IPS-18a (cell line): ENCODE measurements around the gene ABCC6.
"Not testable (repeated sequence)": the region's sequence is repeated elsewhere in the genome, so short reads cannot be mapped to it uniquely, and the experiment has no call there.

ENCODE experiments used
- H3K27ac ChIP-seq: one replicate; pipeline ENCODE4 v1.5.1; 2013; ENCODE audit warnings: low read length
- H3K27me3 ChIP-seq: one replicate; pipeline ENCODE4 v1.6.1; 2013; ENCODE audit warnings: mild to moderate bottlenecking, low read length; ENCODE audit not compliant: control insufficient read depth, insufficient read depth
- H3K36me3 ChIP-seq: one replicate; pipeline ENCODE4 v1.6.1; 2013; ENCODE audit warnings: low read depth, low read length; ENCODE audit not compliant: control insufficient read depth
- H3K4me1 ChIP-seq: one replicate; pipeline ENCODE4 v1.6.1; 2013; ENCODE audit warnings: low read depth, low read length; ENCODE audit not compliant: control insufficient read depth
- H3K4me3 ChIP-seq: one replicate; pipeline ENCODE4 v1.5.1; 2013; ENCODE audit warnings: low read length
- H3K9ac ChIP-seq: one replicate; pipeline ENCODE4 v1.6.1; 2013; ENCODE audit warnings: mild to moderate bottlenecking, low read length, moderate library complexity
- H3K9me3 ChIP-seq: one replicate; pipeline ENCODE4 v1.6.1; 2013; ENCODE audit warnings: low read depth, low read length; ENCODE audit not compliant: control insufficient read depth

The ABCC6 gene

DNA sequence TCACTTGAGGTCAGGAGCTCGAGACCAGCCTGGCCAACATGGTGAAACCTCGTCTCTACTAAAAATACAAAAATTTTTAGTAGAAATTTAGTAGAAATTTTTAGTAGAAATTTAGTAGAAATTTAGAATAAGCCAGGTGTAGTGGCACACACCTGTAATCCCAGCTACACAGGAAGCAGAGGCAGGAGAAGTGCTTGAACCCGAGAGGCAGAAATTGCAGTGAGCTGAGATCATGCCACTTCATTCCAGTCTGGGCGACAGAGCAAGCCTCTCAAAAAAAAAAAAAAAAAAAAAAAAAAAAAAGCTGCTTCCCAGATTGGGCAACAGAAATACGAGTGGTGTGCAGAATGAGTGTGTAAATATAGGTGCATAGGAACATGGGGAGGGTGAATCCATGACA is 4.5 kb downstream of the ABCC6 start:
- H3K9ac ChIP-seq: not testable (repeated sequence)

DNA sequence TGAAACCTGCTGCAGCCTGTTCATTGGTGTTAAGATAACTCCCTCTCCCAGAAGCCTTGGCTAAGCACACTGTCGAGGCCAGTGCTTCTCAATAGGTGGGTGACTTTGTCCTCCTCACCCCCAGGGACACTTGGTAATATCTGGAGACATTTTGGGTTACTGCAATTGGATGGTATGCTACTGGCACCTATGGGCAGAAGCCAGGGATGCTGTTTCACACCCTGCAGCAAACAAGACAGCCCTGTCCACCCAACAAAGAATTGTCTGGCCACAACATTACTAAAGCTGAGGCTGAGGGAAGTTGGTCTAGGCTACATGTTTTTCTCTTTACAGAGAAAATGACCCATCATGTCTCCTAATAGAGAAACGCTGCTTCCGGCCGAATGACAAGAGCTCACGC is 4.9 kb downstream of the ABCC6 start:
- not testable (repeated sequence) for H3K36me3 ChIP-seq, H3K9me3 ChIP-seq, H3K27ac ChIP-seq

More for the DNA sequence above, 4.5 kb downstream of the ABCC6 start:
- not testable (repeated sequence) for H3K4me3 ChIP-seq, H3K9me3 ChIP-seq, H3K27me3 ChIP-seq, H3K27ac ChIP-seq, H3K36me3 ChIP-seq, H3K4me1 ChIP-seq

DNA sequence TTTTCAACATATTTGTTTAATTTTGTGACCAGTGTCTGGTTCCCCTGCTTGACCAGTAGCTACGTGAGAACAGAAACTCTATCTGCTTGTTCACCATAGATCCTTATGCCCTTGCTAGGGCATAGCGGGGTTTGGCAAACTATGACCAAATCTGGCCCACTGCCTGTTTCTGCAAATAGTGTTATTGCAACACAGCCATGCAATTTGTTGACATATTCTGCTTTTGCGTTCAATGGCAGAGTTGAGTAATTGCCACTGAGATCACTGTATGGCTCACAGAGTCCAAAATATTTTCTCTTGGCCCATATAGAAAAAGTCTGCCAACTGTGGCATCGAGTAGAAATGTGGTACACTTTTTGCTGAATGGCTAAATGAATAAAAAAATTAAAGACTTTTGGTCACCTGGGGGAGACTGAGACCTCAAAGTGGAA is 9.4 kb downstream of the ABCC6 start:
- H3K36me3 ChIP-seq, H3K27ac ChIP-seq, H3K9me3 ChIP-seq, H3K9ac ChIP-seq, H3K4me3 ChIP-seq, H3K4me1 ChIP-seq, H3K27me3 ChIP-seq: not testable (repeated sequence)

More for the DNA sequence above, 4.9 kb downstream of the ABCC6 start:
- H3K4me1 ChIP-seq, H3K9ac ChIP-seq, H3K4me3 ChIP-seq, H3K27me3 ChIP-seq: not testable (repeated sequence)

DNA sequence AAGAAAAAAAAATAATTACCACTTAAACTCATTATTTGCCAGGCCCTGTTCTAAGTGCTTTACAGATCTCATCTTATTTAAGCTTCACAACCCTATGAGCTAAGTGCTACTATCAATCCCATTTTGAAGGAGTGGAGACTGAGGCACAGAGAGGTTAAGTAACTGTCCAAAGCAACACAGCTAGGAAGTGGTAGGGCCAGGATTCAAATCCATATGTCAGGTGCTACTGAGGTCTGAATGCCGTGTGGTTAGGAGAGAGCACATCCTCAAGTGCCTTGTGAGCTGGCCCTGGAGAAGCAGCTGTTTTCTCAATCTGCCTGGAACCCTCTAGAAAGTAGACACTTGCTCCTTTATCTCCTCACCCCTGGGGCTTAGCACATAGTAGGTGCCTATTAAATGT is 11.9 kb downstream of the ABCC6 start:
- H3K36me3 ChIP-seq, H3K9ac ChIP-seq, H3K4me3 ChIP-seq, H3K9me3 ChIP-seq, H3K27ac ChIP-seq, H3K27me3 ChIP-seq, H3K4me1 ChIP-seq: not testable (repeated sequence)

DNA sequence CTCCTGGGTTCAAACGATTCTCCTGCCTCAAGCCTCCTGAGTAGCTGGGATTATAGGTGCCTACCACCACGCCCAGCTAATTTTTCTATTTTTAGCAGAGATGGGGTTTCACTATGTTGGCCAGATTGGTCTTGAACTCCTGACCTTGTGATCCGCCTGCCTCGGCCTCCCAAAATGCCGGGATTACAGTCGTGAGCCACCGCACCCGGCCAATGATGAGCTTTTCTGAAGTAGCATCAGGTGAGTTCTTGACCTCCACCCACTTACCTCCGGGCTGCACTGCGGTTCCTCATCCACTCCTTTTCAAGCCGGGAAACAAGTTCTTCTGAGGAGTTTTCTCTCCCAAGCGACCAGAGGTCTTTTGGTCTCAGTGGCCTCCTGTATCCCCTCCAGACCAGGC is 14.8 kb downstream of the ABCC6 start:
- not testable (repeated sequence) for H3K9me3 ChIP-seq, H3K27ac ChIP-seq, H3K9ac ChIP-seq, H3K4me1 ChIP-seq, H3K36me3 ChIP-seq, H3K4me3 ChIP-seq, H3K27me3 ChIP-seq

DNA sequence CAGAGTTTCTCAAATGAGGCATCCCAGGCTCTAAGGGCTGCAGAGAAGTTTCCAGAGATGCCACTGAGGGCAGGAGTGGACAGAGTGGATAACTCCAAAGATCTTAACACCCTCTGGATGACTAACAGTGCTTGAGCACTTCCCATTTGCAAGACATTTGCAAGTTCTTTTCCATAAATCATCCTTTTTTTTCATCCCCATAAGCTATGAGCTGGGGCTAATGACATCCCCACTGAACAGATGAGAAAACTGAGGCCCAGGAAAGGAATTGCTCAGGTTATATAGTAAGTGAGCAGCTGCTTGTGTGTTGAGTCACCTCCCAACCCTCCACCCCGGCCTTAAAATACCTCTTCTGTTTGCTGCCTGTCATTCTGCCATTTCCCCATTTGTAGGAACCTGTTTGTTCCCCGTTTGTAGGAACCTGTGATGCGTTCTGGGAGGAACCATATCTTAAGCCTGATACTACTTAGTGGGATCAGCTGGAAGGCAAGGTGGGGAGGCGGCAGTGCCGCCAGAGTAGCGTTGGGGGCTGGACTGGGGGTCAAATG is 15.4 kb downstream of the ABCC6 start:
- not testable (repeated sequence) for H3K9ac ChIP-seq, H3K4me1 ChIP-seq, H3K4me3 ChIP-seq, H3K27me3 ChIP-seq, H3K27ac ChIP-seq, H3K36me3 ChIP-seq, H3K9me3 ChIP-seq

DNA sequence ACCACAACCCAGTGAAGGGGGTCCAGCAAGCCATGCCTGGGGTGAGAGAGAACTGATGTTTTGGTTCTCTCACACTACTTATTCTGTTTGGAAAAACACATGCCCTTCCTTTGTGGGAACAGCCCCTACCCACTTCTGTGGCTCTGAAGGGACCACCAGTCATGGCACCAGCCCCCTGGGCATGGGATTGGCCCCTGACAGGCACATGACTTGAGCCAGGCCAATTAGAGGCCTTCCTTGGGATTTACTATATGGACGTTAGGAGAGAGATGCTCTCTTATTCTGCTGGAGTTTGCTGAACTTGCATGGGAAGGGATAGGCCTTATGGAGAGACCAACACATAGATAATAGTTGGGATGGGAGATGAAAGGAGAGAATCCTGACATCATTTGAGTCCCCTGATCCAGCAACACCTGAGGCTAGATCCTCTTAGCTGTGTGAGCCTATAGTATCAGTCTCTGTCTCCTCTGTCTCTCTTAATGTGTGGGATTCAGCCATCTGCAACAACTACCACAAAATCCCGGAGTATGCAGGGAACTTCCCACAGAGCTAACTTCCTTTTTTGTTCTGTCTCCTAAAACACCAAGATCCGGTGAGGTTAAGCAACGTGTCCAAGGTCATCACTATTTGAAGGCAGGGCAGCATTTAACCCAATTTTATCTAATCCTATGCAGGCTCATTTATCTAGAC is 16.1 kb downstream of the ABCC6 start:
- H3K4me1 ChIP-seq, H3K27ac ChIP-seq, H3K9ac ChIP-seq, H3K27me3 ChIP-seq, H3K9me3 ChIP-seq, H3K36me3 ChIP-seq, H3K4me3 ChIP-seq: not testable (repeated sequence)

DNA sequence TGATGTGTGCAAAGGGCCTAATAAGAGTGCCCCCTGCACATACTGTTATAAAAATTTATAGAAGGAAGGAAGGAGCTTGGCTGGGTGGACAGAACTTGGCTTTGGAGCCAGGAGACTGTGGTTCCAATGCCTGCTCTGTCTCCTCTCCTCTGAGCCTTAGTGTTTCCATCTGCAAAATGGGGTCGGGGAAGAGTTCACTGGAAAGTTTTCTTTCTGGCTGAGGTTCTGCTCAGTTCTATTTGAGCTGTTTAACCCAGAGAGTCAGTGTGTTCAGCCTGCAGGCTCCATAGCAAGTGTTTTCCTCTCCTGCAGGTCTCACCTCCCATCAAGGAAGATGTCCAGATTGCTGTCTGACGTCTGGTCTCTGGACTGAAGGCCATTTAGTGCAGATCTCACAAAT is 17.4 kb downstream of the ABCC6 start:
- H3K9ac ChIP-seq, H3K4me1 ChIP-seq, H3K36me3 ChIP-seq, H3K9me3 ChIP-seq, H3K4me3 ChIP-seq, H3K27ac ChIP-seq, H3K27me3 ChIP-seq: not testable (repeated sequence)

DNA sequence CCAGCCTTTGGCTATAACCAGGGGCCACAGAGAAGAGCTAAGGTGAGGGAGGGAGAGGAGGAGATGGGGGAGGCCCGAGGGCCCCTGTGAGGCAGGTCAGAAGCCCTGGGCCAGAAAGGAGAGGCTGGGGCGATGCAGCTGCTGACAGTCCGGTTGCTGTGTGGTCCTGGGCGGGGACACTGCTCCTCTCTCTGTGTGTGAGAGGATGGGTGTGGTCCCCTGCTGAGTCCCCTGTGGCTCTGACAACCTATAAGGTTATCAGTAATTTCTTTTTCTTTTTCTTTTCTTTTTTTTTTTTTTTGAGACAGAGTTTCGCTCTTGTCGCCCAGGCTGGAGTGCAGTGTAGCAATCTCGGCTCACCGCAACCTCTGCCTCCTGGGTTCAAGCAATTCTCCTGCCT is 18.7 kb downstream of the ABCC6 start:
- H3K4me1 ChIP-seq: not testable (repeated sequence)

DNA sequence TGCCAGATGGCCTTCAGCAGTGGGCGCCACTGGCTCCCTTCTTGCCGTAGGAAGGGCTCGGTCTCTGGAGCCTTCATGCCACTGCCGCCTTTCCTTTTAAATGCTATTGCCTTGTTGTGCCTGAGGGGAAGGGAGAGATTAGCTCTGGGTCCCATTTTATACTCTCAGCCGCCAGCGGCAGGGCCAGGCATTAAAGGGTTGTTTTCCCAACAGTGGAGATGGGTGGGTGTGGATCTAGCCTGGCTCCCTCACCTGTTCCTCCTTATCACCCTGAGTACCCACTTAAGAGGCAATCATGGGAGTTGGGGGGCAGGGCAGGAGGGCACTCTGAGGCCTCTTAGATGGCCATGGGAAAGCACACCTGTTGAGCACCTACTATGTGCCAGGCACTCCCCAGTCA is 19.8 kb downstream of the ABCC6 start:
- H3K9me3 ChIP-seq, H3K4me3 ChIP-seq, H3K27me3 ChIP-seq, H3K27ac ChIP-seq, H3K9ac ChIP-seq, H3K36me3 ChIP-seq, H3K4me1 ChIP-seq: not testable (repeated sequence)

More for the DNA sequence above, 18.7 kb downstream of the ABCC6 start:
- H3K27ac ChIP-seq, H3K36me3 ChIP-seq, H3K4me3 ChIP-seq, H3K9me3 ChIP-seq, H3K27me3 ChIP-seq, H3K9ac ChIP-seq: not testable (repeated sequence)

DNA sequence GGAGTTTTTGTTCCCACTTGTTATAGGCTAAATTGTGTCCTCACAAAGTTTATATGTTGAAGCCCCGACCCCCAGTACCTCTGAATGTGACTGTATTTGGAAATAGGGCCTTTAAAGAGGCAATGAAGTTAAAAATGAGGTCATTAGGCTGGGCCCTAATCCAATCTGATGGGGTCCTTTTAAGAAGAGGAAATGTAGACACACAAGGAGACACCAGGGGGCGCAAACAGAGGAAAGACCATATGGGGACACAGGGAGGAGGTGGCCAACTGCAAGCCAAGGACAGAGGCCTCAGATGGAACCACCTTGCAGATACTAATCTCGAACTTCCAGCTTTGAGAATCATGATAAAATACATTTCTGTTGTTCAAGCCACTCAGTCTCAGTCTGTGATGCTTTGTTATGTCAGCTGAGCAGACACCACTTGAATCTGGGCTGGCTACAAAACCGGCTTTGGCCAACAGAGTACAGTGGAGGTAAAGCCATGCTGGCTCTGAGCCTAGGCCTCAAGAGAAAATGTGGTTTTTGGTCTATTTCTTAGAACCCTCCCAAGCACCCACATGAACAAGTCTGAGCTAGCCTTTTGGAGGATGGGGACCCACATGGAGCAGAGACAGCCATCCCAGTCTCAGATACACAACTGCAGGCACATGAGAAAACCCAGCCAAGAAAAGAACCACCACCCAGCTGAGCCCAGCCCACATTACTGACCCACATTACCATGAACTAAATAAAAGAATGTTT is 20.7 kb downstream of the ABCC6 start:
- not testable (repeated sequence) for H3K4me3 ChIP-seq, H3K9me3 ChIP-seq, H3K27ac ChIP-seq, H3K36me3 ChIP-seq, H3K9ac ChIP-seq, H3K4me1 ChIP-seq, H3K27me3 ChIP-seq

DNA sequence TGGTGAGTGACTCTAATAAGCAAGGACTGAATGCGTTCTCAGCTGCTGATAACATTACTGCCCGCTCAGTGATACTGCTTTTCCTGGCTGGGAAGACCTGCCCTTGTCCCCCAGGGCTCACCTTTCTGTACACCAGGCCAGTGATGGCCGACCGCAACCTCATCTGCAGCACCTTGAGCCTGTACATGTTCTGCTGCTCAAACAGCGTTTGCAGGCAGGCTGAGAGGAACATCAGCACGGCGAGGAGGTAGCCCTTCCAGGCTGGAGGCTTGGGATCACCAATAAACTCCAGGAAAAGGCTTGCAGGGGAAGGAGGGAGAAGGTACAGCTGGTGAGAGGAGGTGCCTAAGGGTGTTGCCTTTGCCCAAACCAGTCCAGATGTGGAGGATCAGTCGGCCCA is 21.4 kb downstream of the ABCC6 start:
- not testable (repeated sequence) for H3K36me3 ChIP-seq, H3K27me3 ChIP-seq, H3K27ac ChIP-seq

More for the DNA sequence above, 21.4 kb downstream of the ABCC6 start:
- H3K9me3 ChIP-seq, H3K4me1 ChIP-seq, H3K9ac ChIP-seq, H3K4me3 ChIP-seq: not testable (repeated sequence)
